IPS-NIHi11 (cell line): Measurements from ENCODE around the gene ALDH8A1.

Source experiments
- DNase-seq: peaks from one replicate; pipeline ENCODE4 v3.0.0; 2012; ENCODE audit warnings: mixed read lengths, low spot score

ALDH8A1 gene

DNA sequence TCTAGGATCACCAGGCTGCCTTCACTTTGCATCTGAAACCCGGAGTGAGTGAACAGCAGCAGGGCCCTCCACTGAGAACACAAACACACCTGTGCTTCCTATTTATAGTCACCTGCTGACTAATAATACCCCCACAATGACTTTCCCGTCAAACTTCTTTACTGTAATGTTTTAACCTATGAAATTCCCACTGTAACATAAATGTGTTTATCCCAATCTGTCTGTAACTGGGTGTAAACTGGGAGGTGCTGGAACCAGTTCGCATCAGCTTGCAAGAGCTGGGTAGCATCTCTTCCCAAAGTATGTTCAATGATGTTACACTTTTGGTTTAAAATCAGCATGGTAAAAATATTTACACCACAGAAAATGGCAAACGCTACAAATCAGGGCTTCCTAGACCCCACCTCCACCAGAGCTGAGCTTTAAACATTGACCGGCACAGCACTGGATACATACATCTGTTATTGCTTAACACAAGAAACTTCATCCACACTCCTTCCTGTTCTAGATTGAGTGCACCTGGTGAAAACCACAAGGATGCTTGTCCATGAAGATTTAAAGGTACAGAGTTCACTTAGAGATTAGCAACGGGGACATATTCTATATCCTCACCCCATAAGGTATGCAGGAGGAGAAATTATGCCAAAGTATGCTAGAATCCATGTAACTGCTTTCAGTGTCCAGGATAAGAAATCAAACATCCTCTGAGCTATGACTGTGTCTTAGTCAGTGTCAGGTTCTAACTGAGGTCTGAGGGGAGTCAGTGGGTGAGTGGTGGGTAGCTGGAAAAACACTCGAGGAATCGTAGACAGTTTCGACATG, 79.0 kb downstream of the ALDH8A1 start:
- DNase-seq = no peak

DNA sequence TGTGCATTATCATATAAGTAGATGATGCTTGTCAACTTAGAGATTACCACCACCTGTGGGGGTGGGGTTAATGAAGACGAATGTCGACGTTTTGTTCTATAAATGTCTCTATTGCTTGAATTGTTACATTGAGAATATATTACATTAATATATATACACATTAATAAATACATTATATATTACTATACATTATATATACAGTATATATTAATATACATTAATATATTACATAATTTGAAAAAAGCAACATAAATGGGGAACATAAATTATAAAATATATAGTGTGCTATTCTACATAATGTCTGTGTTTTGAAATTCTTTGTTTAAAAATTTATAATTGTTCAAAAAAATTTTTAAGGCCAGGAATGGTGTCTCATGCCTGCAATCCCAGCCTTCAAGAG, 81.1 kb downstream of the ALDH8A1 start:
- no peak for DNase-seq
